GM19035 (cell line): ENCODE data around the gene AKT3.

ENCODE experiments used
- ATAC-seq: cut with Tn5 transposase; IDR thresholded peaks from one replicate; pipeline ENCODE4 v1.9.1; 2021; ENCODE audit not compliant: unreplicated experiment

The AKT3 gene

DNA sequence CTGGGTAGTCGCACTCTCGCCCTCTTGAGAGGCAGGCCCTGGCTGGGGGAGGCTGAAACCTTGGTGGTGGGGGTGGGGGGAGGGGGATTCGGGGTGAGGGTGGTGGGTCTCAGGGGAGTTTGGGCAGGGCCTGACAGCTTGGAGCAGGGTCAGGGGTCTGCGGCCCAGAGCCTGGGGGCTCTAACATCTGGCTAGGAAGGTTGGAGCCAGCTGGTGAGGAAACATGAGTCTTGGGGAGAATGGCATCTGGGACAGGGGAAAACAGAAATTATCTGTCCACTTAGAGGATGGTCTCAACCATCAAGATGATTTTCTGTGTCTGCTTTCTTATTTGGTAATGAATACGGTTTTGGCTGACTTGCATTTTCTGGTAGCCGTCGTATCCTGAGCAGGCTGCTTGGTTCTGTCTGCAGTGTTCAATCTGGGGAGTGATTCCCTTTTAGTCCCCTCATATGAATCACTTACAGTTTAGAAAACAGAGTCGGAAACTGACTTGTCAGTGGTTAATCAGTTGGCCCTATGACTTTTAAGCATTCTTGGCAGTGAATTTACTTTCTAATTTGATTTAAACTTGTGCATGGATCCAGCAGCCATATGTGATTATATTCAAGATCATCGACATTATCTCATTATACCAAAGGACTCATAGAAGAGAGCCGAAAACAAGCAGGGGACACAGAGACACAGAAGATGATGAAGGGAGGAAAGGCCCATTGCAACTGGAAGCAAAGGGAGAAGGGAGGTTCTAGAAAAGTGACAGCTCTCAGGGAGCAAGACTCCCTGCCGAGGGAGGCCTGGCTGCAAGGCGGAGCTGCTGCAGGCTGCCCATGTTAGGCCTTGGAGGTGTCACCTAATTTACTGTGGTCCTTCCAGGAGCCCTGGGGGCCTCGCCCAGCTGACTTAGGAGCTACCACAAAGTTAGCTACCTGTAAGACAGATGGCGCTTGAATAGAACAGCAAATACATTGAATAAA lies 356.6 kb downstream of the AKT3 start:
- no peak for ATAC-seq

DNA sequence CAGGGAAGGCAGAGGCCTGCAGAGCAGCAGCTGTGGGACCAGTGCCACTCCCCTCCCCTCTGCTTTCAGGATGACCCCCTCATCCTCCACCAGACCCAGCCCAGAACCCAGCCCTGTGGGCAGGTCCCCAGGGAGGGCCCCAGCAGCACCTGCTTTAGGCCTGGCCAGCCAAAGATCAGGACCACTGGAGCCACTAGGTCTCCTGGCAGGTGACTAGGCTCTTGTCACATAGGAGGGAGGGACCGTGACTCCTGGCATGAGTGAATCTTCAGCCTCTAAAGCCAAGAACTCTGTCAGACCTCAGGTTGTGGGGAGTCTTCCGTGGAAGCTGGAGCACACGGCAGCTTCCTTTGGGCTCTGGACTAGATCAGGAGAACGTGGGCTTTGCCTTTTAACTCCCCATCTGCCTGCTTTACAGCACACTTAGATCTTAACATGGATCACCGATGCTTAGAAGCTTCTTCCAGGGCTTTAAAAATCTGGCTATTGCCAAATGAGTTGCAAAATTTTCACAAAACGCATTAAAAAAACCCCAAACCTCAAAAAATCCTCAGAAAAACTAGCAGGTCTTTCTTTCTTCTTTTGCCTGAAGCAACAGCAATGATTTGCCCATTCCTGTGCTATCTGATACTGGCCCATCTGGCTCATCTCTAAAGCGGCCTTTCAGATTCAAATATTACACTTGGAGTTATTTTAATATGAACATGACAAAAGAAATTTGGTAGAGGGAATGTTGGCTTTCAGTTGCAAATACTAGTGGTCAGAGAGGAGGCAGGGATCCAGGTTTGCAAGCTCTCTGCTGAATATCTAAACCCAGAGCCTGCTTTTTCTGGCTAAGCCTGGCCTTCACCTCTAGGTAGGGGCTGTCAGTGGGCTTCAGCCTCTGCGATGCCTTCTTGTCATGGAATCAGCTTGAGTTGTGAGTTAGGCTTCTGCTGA lies 359.0 kb downstream of the AKT3 start:
- ATAC-seq, result no peak

DNA sequence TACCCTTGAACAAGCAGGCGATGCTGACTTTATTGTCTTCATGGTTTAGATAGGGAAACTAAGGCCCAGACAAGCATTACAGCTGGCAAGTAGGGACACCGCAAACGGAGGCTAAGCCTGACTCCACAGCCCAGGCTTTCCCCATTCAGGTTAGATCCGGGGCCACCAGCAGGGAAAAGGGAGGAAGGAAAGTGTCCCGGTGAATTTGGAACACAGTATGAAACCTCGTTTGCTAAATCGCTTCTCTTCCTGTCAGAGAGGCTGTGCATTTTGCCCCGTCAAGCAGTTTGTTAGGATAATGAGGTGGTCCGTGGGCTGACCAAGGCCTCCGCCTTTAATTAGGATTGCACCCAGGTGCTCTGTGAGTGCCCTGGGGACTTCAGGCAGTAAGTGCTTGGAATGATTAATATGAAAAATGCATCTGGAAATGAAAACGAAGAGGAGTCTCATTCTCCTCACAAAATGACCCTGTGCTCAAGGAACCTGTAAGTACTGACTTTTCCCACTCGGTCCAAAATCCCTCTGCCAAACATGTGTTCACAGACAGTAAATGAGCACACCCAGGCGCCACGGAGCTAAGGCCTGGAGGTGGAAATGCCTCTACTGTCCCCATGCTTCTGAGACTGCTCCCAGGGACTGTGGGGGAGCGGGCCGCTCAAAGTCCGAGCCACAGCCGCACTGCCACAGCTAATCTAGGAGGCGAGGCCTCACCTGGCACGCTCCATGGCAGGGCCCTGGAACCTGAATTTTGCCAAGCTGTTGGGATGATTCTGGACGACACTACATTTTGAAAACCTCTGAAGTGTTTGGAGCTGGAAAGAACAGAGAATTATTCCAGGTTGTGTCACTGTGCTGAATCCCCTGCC lies 360.1 kb downstream of the AKT3 start:
- ATAC-seq, result no peak

DNA sequence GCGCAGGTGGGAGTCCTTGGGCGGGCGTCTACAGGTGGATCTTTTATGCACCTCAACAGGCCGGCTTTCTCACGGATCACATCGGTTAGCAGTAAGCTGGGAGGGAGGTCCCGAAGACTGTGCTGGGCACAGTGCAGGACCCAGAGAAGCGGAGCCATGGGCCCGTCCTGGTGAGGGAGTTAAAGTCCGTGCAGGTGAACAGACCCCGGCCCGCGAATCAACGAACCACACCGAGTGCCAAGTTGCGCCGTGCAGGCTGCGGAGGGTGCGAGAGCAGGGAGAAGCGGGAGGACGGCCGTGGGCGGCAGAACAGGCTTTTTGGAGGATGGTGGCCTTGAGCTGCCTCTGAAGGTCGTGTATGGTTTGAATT lies 360.9 kb downstream of the AKT3 start:
- ATAC-seq, result no peak

DNA sequence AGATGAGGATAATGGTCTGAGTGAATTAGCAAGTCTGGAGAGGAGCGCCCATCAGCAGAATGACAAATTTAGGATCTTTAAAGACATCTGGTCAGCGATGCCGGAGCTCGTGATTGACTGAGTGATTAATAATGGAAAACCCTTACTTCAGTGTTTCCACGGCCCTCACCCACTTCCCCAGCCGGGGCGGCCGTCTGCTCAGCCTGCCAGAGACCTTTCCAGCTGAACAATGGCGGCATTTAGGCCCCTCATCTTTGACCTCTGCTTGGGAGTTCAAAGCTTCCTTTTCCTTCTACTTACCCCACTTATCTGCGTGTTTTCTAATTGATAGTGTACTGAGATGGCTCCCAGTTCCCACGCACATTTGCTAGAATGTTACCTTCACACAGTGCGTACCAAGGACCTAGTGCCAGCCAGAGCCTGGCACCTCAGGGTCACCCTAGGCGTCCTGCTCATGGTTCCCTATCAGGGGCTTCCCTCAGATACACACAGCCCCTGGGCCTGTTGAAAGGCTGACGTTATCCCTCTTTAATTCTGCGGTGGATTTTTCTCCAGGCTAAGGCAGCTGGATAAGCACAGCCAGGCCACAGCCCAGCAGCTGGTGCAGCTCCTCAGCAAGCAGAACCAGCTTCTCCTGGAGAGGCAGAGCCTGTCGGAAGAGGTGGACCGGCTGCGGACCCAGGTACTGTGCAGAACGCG lies 361.4 kb downstream of the AKT3 start:
- ATAC-seq, result no peak

DNA sequence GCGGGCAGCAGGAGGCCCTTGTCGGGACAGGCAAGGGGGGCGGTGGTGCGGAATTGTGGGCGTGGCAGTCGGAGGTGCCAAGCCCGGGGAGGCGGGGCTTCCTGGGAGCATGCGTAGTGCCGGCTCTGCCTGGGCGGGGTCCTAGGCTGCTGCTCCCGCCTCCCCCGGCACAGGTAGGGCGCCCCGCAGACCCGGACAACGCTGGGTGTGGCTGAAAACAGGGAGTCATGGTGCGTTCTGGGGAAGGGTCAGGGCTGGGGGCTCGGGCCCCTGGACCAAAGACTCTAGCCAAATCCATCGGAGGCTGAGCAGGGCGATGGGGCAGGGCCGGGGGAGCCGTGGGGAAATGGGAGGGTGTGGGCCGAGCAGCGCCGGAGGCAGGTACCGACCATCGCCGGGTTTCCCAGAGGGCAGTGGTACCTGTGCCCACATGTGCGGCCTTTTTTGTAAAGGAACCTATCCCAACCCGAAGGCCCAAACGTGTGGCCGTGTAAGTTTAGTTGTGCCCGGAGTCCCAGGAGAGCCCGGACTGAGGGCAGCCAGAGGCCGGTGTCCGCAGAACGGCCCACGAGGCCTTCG lies 362.3 kb downstream of the AKT3 start:
- ATAC-seq, result no peak

DNA sequence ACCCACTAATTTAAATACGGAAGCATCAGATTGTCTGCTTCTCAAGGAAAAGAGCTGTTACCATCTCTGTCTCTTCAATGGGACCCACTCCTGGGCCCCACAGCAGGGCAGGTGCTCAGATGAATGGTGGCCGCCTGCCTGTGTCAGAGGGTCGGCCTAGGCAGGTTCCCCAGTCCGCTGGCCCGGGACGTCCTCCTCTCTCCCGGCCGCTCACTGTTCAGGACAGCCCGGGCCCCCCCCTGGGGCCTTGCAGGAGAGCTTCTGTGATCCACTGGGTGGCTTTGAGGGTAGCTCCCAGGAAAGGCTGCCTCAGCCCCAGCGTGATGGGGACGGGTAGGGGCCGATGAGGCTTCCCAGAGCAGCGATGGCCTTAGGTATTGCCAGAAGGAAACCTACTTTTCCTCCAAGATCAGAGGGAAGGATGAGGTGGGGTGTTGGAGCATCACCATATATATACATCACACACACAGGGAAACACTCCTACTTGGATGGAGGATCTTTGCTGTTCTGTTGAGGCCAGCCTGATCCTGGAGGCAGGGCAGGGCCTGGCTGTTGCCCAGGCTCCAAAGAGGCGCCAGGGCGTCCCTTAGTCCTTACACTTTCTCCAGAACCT lies 362.9 kb downstream of the AKT3 start:
- no peak for ATAC-seq

DNA sequence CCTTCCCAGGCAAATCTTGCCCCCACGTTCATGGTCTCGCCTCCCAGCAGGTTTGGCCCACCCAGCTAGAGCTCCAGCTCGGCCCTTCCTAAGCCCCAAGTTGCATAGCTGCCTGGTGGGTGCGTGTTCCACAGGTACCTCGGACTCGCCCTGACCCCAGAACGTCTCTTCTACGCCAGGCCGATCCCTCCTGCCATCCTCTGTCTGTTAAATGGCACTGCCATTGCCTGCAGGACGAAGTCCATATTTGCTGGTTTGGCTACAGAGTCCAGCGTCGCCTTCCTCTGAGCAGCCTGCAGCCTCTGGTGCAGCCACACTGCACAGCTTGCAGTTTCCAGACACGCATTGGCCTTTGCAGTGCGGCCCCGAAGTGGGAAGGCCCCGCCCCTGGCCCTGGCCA lies 366.1 kb downstream of the AKT3 start:
- no peak for ATAC-seq

DNA sequence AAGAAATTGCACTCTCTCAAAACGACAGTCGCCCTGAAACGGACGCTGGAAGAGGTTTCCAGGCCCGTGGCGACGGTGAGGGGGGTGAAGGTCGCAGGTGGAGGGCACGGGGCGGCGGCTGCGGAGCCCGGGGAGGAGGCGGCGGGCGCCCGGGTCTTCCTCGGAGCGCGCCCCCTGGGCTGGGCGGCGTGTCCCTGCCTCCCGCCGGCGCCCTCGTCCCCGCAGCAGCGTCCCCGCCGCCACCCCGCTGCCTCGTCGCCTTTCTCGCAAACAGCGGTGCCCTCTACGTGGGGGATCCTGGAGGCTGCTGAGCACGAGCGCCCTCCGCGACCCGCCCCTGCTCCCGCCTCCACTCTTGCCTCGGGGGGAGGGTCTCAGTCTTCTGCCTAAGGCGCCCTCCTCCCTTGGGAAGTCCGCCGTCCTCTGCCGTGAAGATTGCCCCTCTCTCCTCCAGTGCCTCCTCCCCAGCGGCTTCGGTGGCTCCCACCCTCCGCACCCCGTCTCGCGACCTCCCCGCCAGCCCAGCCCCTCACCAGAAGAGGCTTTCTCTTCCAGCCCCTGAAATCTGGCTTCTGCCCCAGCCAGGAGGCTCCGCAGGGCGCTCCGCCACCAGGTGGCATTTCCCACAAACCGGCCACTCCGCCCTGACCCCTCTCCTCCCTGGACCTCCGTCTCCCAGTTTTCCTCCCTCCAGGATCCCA lies 366.8 kb downstream of the AKT3 start:
- ATAC-seq, result no peak

DNA sequence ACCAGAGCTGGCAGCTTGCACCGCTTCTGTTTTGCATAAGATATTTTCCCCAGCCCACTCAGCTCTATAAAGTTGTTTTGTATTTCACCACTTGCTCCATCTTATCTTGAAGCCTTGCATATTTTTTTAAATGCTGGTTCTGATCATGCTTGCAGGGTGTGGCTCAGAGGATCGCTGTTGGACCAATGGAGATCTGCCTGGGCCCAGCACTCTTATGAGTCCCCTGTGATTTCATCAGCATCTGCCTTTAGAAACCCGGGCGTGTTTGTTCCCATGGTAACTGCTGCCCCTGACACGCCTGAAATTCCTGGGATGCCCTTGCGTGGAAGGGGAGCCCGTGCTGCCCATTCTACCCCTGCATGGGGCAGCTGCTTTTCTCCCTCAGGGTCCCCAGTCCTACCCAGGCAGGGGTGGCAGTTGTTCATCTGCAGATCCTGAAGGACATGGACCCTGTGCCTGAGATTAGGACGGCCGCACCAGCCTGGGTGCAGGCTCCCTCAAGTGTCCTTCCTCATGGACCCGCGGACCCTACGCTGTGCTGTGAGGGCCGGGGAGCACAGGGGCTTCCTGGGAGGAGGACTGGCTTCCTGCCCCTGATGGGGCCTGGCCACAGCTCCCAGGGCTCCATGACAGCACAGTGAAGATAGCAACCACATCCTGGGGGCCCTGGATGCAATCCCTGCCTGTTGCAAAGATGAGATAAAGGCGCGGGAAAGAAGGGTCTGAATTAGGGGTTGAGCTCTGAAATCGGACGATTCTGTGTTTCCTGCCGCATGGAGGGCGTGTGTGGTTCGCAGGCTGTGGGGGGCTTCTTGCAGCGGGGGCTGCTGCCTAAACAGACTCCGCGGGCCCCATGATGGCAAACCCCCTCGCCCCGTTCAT lies 367.7 kb downstream of the AKT3 start:
- no peak for ATAC-seq

DNA sequence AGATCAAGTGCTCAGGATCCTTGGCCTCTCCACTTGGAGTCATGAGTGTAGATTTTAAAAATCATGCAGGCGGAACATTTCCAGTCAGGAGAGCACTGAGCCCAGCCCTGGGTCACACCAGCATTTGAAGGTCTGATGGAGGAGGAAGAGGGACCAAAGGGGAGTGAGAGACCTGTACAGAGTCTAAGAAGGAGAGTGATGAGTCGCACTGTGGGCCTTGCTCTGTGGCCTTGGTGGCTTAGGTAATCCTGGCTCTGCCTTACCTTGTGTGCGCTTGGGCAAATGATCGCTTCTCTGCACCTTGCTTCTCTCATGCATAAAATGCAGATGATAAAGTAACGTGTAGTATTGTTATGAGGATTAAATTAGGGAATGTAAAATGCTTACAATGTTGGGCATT lies 368.9 kb downstream of the AKT3 start:
- ATAC-seq, result no peak

DNA sequence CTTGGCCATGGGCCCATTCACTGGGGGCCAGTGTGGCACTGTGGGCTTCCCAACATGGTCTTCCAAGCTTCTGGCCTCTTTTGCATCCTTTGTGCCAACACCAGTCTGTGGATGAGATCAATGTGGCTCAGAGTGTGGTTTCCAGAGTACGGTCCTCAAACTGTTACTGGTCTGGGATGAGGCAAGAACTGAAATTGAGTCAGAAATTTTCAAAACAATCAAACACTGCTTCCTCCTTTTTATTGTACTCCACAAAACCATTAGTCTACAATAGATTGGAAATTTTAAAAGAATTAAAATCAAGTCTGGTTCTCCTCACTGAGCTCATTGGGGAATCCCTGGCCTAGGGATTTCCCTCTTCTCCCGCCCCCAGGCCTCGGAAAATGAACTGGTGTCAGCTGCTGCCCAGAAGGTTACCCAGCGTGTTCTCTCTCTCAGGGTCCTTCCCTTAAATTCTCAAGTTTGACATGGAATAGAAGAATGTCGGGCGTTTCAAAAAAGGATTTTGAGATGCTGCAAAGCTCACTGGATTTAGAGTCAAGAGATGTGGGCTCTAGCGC lies 372.2 kb downstream of the AKT3 start:
- no peak for ATAC-seq

DNA sequence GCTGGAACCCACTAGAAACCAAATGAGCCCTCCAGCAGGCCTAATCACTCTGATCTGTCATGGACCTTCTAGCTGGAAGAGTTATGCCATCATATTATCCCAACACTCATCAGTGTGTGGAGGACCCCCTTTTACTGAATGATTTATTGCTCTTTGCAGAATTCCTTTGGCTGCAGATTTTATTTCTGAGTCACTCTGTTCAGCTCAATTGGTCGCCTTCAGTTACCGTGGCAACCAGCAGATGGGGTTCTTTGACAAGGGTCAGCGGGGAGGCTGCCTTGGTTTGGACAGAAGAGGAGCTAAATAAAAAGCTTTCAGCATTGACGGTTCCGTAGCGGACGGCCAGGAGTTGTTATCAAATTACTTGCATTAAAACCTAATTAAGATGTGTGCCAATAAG lies 374.1 kb downstream of the AKT3 start:
- no peak for ATAC-seq

DNA sequence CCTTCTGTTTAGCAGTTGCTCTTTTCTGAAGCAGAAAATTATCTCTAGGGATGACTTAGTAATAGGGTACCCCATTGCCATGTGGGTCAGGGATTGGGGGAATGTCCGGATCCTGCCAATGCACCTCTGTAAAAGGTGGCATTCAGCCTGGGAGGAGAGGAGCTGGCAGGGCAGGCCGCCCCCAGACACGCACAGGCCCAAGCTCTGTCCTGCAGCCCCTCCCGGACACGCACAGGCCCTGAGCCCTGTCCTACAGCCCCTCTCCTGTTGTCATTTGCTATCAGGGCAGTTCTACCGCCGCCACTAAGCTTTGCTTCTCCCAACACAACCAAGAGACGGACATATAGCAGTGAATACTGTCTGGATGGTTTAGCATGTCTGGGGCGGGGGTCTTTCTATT lies 375.1 kb downstream of the AKT3 start:
- no peak for ATAC-seq

DNA sequence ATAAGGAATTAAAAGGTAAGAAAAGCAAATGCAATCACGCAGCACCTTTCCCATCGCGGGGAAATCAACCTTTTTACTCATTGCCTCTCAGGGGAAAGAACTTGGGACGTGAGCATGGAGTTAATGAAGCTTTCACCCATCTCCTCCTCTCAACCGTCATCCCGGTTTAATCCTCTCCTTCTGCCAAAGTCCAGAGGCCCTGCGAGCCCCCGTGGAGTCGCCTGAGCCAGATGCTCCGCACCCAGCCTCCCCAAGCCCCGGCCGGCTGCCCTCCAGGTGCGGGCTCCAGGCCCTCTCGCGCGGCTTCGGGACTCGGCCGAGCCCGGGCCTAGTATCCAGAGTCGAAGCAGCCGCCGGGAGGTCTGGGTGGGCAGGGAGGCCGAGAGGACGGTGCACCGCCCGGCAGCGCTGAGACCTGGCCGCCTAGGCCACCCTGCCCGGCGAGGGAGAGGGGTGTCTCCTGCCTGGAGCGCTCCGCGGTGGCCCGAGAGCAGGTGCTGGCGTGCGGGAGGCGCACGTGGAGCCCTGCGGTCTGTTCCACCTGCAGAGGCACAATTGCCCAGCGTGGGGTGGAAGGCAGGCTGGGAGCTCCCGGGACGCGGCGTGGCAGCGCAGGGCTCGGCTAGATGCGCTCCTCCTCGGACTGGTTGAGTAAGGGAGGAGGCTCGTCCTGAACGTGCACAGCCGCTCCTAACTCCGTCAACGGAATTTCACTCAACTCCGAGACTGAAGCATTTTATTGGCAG lies 375.7 kb downstream of the AKT3 start:
- no peak for ATAC-seq

DNA sequence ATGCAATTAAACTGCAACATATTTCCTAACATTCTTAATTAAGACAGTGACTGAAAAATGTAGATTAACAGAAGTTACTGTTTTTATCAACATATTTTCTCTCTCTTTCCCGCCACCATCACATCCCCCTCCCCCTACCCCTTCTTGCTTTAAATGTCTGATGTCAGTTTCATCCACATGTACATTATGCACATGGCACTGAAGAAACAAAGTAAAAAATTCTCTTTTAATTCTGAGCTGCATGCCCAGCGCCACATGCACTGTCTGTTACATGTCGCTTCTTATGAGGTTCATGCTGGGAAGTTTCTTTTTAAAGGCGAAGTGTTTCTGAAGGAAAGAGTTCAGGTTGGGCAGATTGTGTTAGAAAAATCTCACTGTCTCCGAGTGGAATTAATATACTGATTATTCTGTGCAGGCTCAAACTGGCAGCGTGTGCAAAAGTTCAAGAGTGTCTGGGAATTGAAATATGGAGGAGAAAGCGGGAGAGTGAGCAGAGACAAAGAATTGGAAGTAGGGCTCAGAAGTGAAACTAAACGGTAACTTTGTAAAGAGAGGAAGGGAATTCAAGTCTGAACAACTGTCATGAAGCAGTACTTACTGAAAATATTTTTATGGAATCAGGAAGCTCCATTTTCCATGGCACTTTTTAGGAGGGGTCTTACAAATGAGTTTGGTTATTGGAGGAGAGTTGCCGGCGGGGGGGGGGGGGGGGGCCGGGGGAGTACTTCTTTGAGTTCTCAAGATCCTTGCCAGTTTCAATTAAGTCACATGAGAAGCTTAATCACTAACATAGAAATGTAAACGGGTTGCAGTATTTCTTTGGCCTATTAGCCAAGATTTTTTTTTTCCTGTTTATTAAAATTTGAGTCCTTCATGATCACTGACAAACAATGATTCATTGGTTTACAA lies 376.6 kb downstream of the AKT3 start:
- no peak for ATAC-seq
